GM12865 (cell line): ENCODE data around the gene CDON.

ENCODE experiments used
- DNase-seq: peaks from one replicate; pipeline ENCODE4 v3.0.0; 2010; ENCODE audit warnings: low read depth
- H3K4me3 ChIP-seq: 2 replicates; pipeline ENCODE4 v1.5.1; 2011; ENCODE audit warnings: mild to moderate bottlenecking, low read depth, low read length, control low read depth
- CTCF ChIP-seq: IDR thresholded peaks from 2 replicates; pipeline ENCODE4 v1.5.1; 2011; ENCODE audit warnings: low read length, control low read depth, low read depth, inconsistent platforms; ENCODE audit not compliant: insufficient read depth; ENCODE audit errors: missing control alignments

CDON gene

GRCh38 chr11:126046570-126047195 is 16.0 kb downstream of the CDON start:
- H3K4me3 ChIP-seq = no peak overlapping the region
- DNase-seq = no peak
- TF ChIP-seq CTCF = no peak

GRCh38 chr11:126039485-126040271 is 23.0 kb downstream of the CDON start:
- DNase-seq = peak; percentile 21
- no peak for TF ChIP-seq CTCF
- H3K4me3 ChIP-seq = no peak overlapping the region

GRCh38 chr11:126035718-126036117 is 26.9 kb downstream of the CDON start:
- no peak for TF ChIP-seq CTCF
- H3K4me3 ChIP-seq = no peak overlapping the region
- no peak for DNase-seq

- TF ChIP-seq CTCF = no peak
- DNase-seq = no peak
- H3K4me3 ChIP-seq = no peak overlapping the region
These were observed 27.7 kb downstream of the CDON start for GRCh38 chr11:126034933-126035425.

GRCh38 chr11:126034039-126034932 is 28.4 kb downstream of the CDON start:
- no peak for TF ChIP-seq CTCF
- DNase-seq = no peak
- H3K4me3 ChIP-seq = no peak overlapping the region

- no peak for TF ChIP-seq CTCF
- no peak for DNase-seq
These were observed 30.3 kb downstream of the CDON start for GRCh38 chr11:126032375-126032774.

More at GRCh38 chr11:126032375-126032774, 30.3 kb downstream of the CDON start:
- H3K4me3 ChIP-seq = no peak overlapping the region
